ENCODE results near the gene COX11.

Gene COX11, protein sequence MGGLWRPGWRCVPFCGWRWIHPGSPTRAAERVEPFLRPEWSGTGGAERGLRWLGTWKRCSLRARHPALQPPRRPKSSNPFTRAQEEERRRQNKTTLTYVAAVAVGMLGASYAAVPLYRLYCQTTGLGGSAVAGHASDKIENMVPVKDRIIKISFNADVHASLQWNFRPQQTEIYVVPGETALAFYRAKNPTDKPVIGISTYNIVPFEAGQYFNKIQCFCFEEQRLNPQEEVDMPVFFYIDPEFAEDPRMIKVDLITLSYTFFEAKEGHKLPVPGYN

GRCh38 chr17:54968262-54968987 lies at the start of gene COX11, which contains the start of gene STXBP4:
COX11 (minus strand) TSS chr17:54968654; CDS start chr17:54968646, 8 bp downstream.
STXBP4 (plus strand) TSS chr17:54968765; CDS start chr17:54986220, 17,455 bp downstream.
- DNase-seq, result peak; percentile 97

GRCh38 chr17:55005520-55005919 lies 37.1 kb upstream of the COX11 start:
- DNase-seq, result no peak

GRCh38 chr17:55004484-55004883 lies 36.0 kb upstream of the COX11 start:
- DNase-seq, result no peak

- DNase-seq, result no peak
Observed at GRCh38 chr17:55002458-55002857, 34.0 kb upstream of the COX11 start.

GRCh38 chr17:54996441-54996840 lies 28.0 kb upstream of the COX11 start:
- no peak for DNase-seq

- DNase-seq, result no peak
Observed at GRCh38 chr17:54992797-54993639, 24.6 kb upstream of the COX11 start.

DNA sequence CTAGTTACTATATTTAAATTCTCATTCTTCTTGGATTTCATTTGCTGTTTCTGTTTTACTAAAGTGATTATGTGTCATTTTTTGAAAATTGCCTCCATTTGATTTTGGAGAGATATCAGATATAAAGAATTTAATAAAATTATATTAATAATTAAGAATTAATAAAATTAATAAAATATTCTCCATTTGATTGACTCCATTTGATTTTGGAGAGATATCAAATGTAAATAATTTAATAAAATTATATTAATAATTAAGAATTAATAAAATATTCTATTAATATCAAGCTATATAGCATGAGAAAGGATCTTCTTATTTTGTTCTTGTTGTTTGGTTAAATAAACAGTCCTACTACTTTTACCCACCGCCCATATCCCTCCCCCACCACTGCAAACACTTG lies 23.1 kb upstream of the COX11 start:
- no peak for DNase-seq

DNA sequence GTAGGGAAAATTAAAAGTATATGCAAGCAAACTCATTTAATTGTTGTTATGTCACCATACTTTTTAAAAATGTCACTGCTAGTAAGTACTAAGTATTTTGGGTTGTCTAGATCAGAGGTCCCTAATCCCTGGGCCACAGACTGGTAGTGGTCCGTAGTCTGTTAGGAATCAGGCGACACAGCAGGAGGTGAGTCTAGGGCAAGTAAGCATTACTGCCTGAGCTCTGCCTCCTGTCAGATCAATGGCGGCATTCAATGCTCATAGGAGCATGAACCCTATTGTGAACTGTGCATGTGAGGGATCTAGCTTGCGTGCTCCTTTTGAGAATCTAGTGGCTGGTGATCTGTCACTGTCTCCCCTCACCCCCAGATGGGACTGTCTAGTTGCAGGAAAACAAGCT lies 21.7 kb upstream of the COX11 start:
- DNase-seq, result no peak

DNA sequence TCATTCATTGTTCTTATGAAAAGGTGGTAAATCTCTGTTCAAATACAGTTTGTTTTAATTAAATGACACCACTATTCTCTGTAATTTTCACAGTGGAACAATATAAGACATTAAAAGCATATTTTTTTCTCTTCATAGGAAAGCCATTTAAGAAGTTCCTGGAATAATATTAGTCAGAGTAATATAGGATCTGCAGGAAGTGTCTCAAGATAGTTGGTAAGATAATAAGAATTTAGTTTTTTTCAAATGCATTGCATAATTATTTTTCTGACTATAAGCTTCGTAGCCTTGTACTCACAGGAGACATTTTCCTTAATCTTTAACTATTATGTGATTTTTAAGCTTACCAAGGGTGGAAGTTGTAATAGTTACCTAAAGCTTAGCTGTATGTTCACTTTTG lies 17.0 kb upstream of the COX11 start:
- DNase-seq, result no peak

DNA sequence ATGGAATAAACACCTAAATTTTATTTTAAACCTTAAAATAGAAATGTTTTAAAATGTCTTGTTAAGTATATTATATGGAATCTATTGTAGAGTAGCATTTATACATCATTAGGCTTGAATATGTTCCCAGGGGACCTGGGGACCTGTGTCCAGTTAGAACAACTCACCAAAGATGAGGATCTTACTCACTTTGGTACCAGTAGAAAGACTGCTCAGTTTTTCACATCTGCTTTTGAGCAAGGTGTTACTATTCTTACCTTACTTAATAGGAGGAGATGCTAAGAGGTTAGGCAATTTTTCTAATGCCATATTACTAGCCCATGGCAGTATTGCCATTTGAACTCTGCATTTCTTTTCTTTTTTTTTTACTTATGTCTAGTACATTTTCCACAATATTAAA lies 14.8 kb upstream of the COX11 start:
- no peak for DNase-seq

DNA sequence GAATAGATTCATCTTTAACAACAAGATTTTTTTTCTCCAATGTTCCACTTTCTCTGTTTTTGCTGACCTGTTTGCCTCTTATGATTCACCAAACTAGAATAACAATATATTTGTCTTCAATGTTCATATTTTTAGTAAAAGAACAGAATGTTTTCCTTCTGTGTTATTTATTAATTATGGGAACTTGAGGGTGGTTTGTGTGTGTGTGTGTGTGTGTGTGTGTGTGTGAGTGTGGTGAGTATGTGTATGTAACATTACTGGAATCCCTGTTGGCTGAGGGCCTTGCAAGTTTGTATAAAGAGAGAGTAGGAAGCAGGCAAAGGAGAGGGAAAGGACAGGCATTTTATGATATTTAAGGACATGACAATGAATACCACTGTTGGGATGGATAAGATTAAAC lies 13.9 kb upstream of the COX11 start:
- no peak for DNase-seq

GRCh38 chr17:54980375-54980774 lies 11.9 kb upstream of the COX11 start:
- no peak for DNase-seq

DNA sequence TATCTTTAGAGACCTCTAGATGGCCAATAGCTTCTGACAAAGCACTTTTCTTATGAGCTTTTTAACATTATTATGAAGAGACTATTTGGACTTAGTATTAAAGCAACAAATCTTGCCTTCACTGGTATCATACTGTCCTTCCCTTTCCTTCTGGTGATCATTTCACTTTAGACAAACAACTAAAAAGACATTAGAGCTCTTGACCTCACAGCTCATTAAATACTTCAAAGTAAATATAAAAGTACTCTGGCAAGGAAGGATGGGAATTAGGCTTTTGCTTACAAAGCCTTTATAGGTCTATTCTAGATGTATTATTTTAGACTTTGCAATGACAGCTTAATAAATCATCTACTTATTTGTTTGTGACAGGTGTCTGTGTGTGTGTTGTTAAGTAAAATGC lies 11.2 kb upstream of the COX11 start:
- DNase-seq, result no peak

DNA sequence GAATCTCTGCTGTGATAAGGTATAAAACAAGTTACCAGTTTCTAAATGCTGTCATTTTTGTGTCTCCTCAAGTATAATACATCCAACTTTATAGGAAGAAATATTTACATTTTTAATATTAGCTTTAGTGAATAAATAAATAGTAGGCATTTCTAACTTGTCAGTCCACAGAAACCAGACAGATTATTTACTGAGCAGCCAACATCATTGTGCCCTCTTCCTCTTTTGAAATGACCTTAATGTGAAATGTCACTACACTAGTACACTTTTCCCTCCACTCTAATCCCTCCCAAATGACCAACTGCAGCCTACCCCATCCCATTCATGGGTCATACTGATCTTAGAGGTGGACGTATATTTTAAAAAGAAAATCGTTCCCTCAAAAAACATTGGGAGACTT lies 9.3 kb upstream of the COX11 start:
- no peak for DNase-seq

DNA sequence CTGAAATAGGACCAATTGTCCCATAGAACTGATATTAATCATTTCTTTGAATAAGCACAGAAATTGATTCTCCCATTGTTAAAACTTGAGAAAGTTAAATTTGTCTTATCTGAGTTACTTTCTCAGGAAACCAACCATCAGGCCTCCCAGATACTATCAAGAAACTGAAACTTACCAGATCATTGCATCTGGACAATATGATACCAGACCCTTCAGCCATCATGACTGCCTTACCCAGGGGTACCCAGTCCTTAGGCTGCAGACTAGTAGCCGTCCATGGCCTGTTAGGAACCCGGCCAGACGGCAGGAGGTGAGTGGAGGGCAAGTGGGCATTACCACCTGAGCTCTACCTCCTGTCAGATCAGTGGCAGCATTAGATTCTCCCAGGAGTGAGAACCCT lies 7.9 kb upstream of the COX11 start:
- DNase-seq, result no peak

GRCh38 chr17:54974759-54975158 lies 6.3 kb upstream of the COX11 start:
- DNase-seq, result no peak

DNA sequence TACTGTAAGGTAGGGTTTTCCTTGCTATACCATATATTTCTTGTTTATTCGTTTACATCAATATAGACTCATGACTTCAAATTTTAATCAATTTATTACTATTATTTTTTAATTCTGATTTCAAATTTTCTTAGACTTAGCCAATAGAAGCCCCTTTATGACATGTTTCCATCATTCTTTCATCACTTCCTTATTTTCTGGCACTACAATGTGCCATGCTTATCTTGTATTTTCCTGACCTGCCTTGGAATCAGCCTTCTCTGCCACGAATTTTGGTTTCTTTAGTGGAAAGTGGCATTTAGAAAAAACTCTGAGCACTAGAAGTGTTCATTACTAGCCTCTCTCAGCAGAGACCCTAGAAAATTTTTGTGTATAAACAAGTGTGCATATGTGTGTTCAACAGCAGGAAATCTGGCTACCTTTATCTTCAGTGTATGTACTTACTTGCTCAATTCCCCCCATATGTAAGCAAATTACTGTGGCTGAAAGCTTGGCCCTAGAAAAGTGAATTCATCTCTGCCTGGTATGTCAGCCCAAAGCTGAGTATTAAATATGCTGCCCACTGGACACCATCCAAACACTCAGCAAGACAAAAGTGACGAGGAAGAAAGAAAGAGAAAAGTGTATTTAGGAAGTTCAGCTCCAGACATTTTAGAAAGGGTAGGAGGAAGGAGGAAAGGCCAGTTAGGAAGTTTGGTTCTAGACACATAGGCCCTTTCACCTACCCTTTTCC lies 4.1 kb upstream of the COX11 start:
- DNase-seq, result no peak

DNA sequence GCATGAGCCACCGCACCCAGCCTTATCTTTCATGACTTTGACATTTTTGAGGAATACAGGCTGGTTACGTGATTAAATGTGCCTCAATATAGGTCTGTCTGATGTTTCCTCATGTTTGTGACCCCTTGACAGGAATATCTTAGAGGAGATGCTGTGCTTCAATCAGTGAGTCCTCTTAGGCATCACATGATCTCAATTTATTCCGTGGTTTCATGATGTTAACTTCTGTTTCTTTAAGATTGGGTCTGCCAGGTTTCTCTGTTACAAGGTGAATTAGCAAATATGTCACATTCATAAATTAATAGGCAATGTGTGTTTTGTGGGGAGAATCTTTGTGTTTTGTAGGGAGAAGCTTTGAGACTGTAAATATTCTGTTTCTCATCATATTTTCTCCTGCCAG lies 3.4 kb upstream of the COX11 start:
- no peak for DNase-seq

- no peak for DNase-seq
Observed at GRCh38 chr17:54971147-54971546, 2.7 kb upstream of the COX11 start.

GRCh38 chr17:54969658-54970572 lies 1.5 kb upstream of the COX11 start:
- DNase-seq, result no peak

DNA sequence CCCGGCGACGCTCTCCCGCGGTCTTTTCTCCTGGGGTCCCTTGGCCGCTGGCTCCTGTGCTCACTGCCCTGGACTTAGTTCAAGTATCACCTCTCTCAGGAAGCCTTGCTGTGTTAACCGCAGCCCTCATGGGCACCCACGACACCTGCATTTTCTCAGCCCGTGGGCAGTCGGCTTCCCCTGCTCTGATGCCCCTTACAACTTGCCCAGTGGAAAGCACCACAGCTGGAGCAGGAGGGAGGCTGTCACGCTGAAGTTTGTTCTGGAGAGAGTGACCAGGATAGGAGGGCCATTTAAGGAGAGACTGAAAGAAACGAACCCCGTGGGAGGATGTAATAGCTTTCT lies 506 bp upstream of the COX11 start:
- DNase-seq, result no peak
